ENCODE measurements around the gene PRICKLE2.
"Not testable (repeated sequence)": the region's sequence is repeated elsewhere in the genome, so short reads cannot be mapped to it uniquely, and the experiment has no call there.

GRCh38 chr3:64089386-64089785 is 135.9 kb downstream of the PRICKLE2 start:
- TF ChIP-seq, protein P1, sequence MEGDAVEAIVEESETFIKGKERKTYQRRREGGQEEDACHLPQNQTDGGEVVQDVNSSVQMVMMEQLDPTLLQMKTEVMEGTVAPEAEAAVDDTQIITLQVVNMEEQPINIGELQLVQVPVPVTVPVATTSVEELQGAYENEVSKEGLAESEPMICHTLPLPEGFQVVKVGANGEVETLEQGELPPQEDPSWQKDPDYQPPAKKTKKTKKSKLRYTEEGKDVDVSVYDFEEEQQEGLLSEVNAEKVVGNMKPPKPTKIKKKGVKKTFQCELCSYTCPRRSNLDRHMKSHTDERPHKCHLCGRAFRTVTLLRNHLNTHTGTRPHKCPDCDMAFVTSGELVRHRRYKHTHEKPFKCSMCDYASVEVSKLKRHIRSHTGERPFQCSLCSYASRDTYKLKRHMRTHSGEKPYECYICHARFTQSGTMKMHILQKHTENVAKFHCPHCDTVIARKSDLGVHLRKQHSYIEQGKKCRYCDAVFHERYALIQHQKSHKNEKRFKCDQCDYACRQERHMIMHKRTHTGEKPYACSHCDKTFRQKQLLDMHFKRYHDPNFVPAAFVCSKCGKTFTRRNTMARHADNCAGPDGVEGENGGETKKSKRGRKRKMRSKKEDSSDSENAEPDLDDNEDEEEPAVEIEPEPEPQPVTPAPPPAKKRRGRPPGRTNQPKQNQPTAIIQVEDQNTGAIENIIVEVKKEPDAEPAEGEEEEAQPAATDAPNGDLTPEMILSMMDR (conservative IDR thresholded peaks at IDR 0.05; ENCODE audit: low read depth, low read length): not testable (repeated sequence)
- not testable (repeated sequence) for TF ChIP-seq EZH2 (IDR thresholded peaks at IDR 0.05; ENCODE audit: borderline replicate concordance, low read depth, low read length, poor library complexity, severe bottlenecking)

Measured in A673 (cell line).